ENCODE data around the gene RANBP2.

Gene RANBP2

GRCh38 chr2:108820482-108820881 lies 101.2 kb downstream of the RANBP2 start:
- no peak for FAIRE-seq
- no peak for TF ChIP-seq SPI1 (IDR thresholded peaks at IDR 0.05; ENCODE audit: low read depth, low read length)
- TF ChIP-seq POLR2A (IDR thresholded peaks at IDR 0.05; ENCODE audit: low read depth, low read length): no peak
- TF ChIP-seq POU2F2 (IDR thresholded peaks at IDR 0.05; ENCODE audit: low read depth, low read length): no peak
- TF ChIP-seq TAF1 (IDR thresholded peaks at IDR 0.05; ENCODE audit: low read depth, low read length): no peak
- no peak for TF ChIP-seq PAX5 (IDR thresholded peaks at IDR 0.05; ENCODE audit: insufficient read depth, low read length, severe bottlenecking)
- no peak for TF ChIP-seq POLR2AphosphoS5 (IDR thresholded peaks at IDR 0.05; ENCODE audit: low read depth, low read length)
- DNase-seq (ENCODE audit: insufficient read length, low spot score): no peak

GRCh38 chr2:108823286-108823685 lies 104.0 kb downstream of the RANBP2 start:
- TF ChIP-seq PAX5 (IDR thresholded peaks at IDR 0.05; ENCODE audit: insufficient read depth, low read length, severe bottlenecking) (no peak), SPI1 (IDR thresholded peaks at IDR 0.05; ENCODE audit: low read depth, low read length) (no peak), POLR2A (IDR thresholded peaks at IDR 0.05; ENCODE audit: low read depth, low read length) (no peak), TAF1 (IDR thresholded peaks at IDR 0.05; ENCODE audit: low read depth, low read length) (no peak), POLR2AphosphoS5 (IDR thresholded peaks at IDR 0.05; ENCODE audit: low read depth, low read length) (no peak), POU2F2 (IDR thresholded peaks at IDR 0.05; ENCODE audit: low read depth, low read length) (no peak)
- FAIRE-seq: no peak
- no peak for DNase-seq (ENCODE audit: insufficient read length, low spot score)

DNA sequence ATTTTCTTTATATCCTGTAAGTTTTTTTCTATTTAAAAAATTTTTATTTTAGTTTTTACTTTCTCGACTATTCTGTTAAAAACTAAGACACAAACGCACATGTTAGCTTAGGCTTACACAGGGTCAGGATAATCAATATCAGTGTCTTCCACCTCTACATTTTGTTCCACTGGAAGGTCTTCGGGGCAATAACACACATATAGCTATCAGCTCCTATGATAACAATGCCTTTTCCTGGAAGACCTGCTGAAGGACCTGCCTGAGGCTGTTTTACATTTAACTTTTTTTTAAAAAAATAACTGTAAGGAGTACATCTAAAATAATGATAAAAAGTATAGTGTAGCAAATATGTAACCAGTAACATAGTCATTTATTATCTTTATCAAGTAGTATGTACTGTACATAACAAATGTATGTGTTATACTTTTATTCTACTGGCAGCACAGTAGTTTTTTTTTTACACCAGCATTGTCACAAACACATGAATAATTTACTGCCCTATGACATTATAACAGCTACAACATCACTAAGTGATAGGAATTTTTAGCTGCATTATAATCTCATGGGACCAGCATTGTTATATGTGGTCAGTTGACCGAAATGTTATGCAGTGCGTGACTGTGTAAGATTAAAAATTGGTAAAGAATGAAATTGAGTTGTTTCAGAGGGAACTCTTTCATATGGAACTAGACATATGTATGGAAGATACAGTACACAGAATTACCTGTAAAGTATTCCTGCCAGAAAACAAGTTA lies 105.2 kb downstream of the RANBP2 start:
- DNase-seq (ENCODE audit: insufficient read length, low spot score): no peak
- TF ChIP-seq PAX5 (IDR thresholded peaks at IDR 0.05; ENCODE audit: insufficient read depth, low read length, severe bottlenecking) (no peak), SPI1 (IDR thresholded peaks at IDR 0.05; ENCODE audit: low read depth, low read length) (no peak), TAF1 (IDR thresholded peaks at IDR 0.05; ENCODE audit: low read depth, low read length) (no peak), POLR2AphosphoS5 (IDR thresholded peaks at IDR 0.05; ENCODE audit: low read depth, low read length) (no peak), POU2F2 (IDR thresholded peaks at IDR 0.05; ENCODE audit: low read depth, low read length) (no peak)
- FAIRE-seq: no peak

- no peak for FAIRE-seq
- no peak for DNase-seq (ENCODE audit: insufficient read length, low spot score)
- TF ChIP-seq POLR2AphosphoS5 (IDR thresholded peaks at IDR 0.05; ENCODE audit: low read depth, low read length) (no peak), PAX5 (IDR thresholded peaks at IDR 0.05; ENCODE audit: insufficient read depth, low read length, severe bottlenecking) (no peak)
Observed at GRCh38 chr2:108825254-108825653, 106.0 kb downstream of the RANBP2 start.

DNA sequence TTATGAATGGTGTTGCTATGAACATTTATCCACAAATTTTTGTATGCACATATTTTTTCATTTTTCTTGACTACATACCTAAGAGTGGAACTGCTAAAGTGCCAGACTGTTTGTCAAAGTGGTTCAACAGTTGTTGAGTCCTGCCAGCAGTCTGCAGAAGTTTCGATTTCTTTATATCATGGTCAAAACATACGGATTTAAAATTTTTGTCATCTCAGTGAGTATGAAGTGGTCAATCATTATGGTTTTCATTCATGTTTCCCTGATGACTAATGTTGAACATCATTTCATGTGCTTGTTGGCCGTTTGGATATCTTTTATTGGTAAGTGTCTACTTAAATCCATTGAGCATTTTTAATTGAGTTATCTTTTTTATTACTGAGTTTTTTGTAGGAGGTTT lies 106.5 kb downstream of the RANBP2 start:
- TF ChIP-seq TAF1 (IDR thresholded peaks at IDR 0.05; ENCODE audit: low read depth, low read length) (no peak), POLR2AphosphoS5 (IDR thresholded peaks at IDR 0.05; ENCODE audit: low read depth, low read length) (no peak), SPI1 (IDR thresholded peaks at IDR 0.05; ENCODE audit: low read depth, low read length) (no peak), PAX5 (IDR thresholded peaks at IDR 0.05; ENCODE audit: insufficient read depth, low read length, severe bottlenecking) (no peak), POLR2A (IDR thresholded peaks at IDR 0.05; ENCODE audit: low read depth, low read length) (no peak), POU2F2 (IDR thresholded peaks at IDR 0.05; ENCODE audit: low read depth, low read length) (no peak)
- FAIRE-seq (no peak), DNase-seq (ENCODE audit: insufficient read length, low spot score) (no peak)

DNA sequence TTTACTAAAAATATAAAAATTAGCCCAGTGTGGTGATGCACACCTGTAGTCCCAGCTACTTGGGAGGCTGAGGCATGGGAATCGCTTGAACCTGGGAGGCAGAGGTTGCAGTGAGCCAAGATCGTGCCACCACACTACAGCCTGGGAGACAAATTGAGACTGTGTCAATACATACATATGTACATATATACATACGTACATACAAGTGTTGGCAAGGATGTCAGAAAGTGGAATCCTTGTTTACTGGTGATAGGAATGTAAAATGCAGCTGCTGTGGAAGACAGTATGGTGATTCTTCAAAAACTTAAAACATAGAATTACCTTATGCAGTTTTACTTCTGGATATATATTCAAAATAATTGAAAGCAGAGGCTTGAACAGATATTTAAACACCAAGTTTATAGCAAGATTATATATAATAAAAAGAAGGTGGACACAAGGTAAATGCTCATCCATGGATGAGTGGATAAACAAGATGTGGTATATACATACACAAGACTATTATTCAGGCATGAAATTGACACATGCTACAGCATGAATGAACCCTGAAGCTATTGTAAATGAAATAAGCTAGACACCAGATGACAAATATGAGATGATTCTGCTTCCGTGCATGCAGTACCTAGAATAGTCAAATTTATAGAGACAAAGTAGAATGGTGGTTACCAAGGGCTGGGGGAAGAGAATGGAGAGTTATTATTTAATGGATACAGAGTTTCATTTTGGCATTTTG lies 110.5 kb downstream of the RANBP2 start:
- FAIRE-seq (no peak), DNase-seq (ENCODE audit: insufficient read length, low spot score) (no peak)
- TF ChIP-seq POLR2A (IDR thresholded peaks at IDR 0.05; ENCODE audit: low read depth, low read length): no peak
- TF ChIP-seq PAX5 (IDR thresholded peaks at IDR 0.05; ENCODE audit: insufficient read depth, low read length, severe bottlenecking): no peak
- TF ChIP-seq TAF1 (IDR thresholded peaks at IDR 0.05; ENCODE audit: low read depth, low read length): no peak
- no peak for TF ChIP-seq POU2F2 (IDR thresholded peaks at IDR 0.05; ENCODE audit: low read depth, low read length)
- no peak for TF ChIP-seq SPI1 (IDR thresholded peaks at IDR 0.05; ENCODE audit: low read depth, low read length)
- TF ChIP-seq POLR2AphosphoS5 (IDR thresholded peaks at IDR 0.05; ENCODE audit: low read depth, low read length): no peak

- DNase-seq (ENCODE audit: insufficient read length, low spot score) (no peak), FAIRE-seq (no peak)
- no peak for TF ChIP-seq POU2F2 (IDR thresholded peaks at IDR 0.05; ENCODE audit: low read depth, low read length)
- TF ChIP-seq POLR2AphosphoS5 (IDR thresholded peaks at IDR 0.05; ENCODE audit: low read depth, low read length): no peak
- TF ChIP-seq SPI1 (IDR thresholded peaks at IDR 0.05; ENCODE audit: low read depth, low read length): no peak
- TF ChIP-seq TAF1 (IDR thresholded peaks at IDR 0.05; ENCODE audit: low read depth, low read length): no peak
- TF ChIP-seq PAX5 (IDR thresholded peaks at IDR 0.05; ENCODE audit: insufficient read depth, low read length, severe bottlenecking): no peak
- no peak for TF ChIP-seq POLR2A (IDR thresholded peaks at IDR 0.05; ENCODE audit: low read depth, low read length)
Observed at GRCh38 chr2:108833219-108833618, 113.9 kb downstream of the RANBP2 start.

DNA sequence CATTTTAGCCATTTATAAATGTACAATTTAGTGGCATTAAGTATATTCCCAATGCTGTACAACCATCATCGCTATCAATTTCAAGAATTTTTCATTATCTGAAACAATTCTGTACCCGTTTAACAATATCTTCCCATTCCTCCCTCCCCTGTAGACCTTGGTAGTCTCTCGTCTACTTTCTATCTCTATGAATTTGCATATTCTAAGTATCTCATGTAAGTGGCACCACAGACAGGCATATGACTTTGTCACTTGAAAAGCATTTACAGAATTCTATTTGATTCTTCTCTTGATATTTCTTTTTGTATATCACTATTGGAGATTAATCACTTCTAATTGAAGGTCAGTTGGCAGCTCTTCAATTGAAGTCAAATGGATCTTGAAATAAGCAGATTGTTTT lies 115.3 kb downstream of the RANBP2 start:
- no peak for TF ChIP-seq POU2F2 (IDR thresholded peaks at IDR 0.05; ENCODE audit: low read depth, low read length)
- TF ChIP-seq TAF1 (IDR thresholded peaks at IDR 0.05; ENCODE audit: low read depth, low read length): no peak
- TF ChIP-seq POLR2AphosphoS5 (IDR thresholded peaks at IDR 0.05; ENCODE audit: low read depth, low read length): no peak
- no peak for TF ChIP-seq SPI1 (IDR thresholded peaks at IDR 0.05; ENCODE audit: low read depth, low read length)
- no peak for TF ChIP-seq POLR2A (IDR thresholded peaks at IDR 0.05; ENCODE audit: low read depth, low read length)
- no peak for TF ChIP-seq PAX5 (IDR thresholded peaks at IDR 0.05; ENCODE audit: insufficient read depth, low read length, severe bottlenecking)
- no peak for FAIRE-seq
- no peak for DNase-seq (ENCODE audit: insufficient read length, low spot score)

GRCh38 chr2:108835040-108835439 lies 115.8 kb downstream of the RANBP2 start:
- FAIRE-seq: no peak
- DNase-seq (ENCODE audit: insufficient read length, low spot score): no peak
- TF ChIP-seq POLR2AphosphoS5 (IDR thresholded peaks at IDR 0.05; ENCODE audit: low read depth, low read length): no peak
- TF ChIP-seq POU2F2 (IDR thresholded peaks at IDR 0.05; ENCODE audit: low read depth, low read length): no peak
- no peak for TF ChIP-seq TAF1 (IDR thresholded peaks at IDR 0.05; ENCODE audit: low read depth, low read length)
- no peak for TF ChIP-seq POLR2A (IDR thresholded peaks at IDR 0.05; ENCODE audit: low read depth, low read length)
